GM21526 (cell line): ENCODE measurements around the gene GLCE.
"Not testable (repeated sequence)": the region's sequence is repeated elsewhere in the genome, so short reads cannot be mapped to it uniquely, and the experiment has no call there.

ENCODE experiments used
- ATAC-seq: cut with Tn5 transposase; IDR thresholded peaks from one replicate; pipeline ENCODE4 v1.9.1; 2021; ENCODE audit warnings: moderate library complexity; ENCODE audit not compliant: unreplicated experiment, low FRiP score

GLCE gene

DNA sequence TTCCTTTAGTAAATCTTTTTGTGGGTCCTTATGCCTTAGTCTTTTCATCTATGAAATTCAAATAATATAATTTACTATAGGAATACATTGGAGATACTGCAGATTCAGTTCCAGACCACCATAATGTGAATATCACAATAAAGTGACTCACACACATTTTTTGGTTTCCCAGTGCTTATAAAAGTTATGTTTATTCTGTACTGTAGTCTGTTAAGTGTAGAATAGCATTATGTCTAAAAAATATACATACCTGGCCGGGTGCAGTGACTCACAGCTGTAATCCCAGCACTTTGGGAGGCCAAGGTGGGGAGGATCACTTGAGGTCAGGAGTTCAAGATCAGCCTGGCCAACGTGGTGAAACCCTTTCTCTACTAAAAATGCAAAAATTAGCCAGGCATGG is 84.4 kb downstream of the GLCE start:
- ATAC-seq = no peak

DNA sequence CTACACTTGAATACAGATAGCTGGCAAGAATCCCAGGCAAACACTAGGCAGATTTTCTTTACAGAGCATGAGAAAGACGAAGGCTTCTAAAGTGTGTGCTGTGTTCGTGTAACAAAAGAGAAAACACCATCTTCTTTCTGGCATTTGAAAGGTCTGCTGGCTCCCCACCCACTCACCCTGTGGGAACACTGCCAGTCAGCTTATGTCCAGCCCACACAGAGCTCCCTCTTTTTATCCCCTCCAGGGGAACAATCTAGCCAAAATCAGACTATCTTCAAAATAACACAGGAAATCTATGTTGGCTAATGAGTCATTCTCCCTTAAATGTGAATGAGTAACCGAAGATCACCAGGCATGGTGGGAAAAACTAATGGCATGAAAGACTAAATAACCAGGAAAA is 92.7 kb downstream of the GLCE start:
- ATAC-seq = no peak

DNA sequence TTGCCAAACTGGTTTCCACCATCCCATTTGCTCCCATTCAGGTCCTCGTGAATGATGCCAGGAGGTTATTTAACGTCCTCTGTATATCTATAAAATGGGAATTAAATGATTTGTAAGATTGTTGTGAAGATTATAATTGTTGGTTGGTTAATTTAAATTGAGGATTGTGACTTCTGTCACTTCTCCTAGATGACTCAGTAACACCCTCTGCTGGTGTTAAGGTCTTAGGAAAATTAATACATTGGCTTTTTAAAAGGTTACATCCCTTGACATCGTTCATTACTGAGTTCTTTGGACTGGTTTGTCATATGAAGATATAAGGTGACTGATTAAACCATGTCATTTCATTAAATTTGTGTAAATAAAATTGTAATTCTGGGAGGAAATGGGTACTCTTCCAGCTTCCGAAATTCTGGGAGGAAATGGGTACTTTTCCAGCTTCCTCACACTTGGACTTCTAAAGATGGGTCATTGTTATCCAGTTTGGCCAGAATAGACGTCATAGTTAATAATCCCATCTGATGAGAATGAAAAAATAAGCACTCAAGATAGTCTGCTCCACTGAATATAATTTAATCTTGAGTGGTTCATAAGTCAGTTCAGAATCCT is 105.0 kb downstream of the GLCE start:
- ATAC-seq = no peak

DNA sequence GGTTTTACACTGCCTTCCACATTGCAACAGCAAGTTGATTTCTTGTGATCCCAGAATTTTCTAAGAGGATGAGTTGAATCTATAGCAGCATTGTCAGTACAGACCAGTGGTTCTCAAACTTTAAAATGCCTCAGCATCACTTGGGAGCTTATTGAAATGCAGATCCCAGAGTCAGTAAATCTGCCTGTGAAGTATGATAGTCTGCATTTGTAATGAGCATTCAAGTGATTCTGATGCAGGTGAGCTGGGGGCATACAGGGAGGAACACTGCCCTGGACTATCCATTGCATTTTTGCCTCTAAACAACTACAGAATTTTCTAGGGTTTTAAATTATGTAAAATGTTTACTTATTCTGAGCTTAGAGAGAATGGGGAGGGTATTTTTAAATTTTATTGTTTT is 110.8 kb downstream of the GLCE start:
- ATAC-seq = no peak

DNA sequence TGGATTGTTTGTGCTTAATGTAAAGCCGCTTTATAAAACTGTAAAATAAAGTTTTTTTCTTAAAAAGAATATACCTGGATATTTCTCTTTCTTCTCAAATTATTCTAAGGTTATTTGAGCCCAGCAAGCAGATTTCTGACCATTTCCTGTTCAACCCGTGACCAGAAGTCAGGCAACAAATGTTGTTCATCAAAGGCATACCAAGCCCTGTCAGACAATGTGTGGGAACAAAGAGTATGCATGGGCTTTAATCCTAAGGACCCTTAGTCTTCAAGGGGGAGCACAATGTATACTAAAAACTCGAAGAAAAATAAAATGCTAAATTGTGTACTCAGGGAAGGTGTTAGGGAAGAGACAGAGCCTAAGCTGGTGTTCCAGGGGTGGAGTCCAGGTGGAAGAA is 111.7 kb downstream of the GLCE start:
- ATAC-seq = no peak

DNA sequence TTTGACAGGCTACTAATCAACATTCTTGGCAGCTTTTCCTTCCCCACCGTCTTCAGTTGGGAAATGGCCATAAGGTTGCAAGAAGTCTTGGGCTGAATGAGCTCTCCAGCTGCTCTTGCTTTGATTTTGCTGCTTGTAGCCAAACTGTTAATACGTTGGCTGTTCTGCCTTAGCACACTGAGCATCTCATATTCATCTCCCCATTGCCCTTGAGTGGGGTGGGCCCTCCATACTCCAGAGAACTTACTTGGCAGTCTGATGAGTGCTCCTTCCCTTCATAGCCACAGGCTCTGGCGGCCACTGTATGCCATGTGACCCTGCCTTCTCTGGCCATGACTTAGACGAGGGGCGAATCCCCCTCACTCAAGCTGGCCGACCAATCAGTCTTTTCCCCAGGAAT is 112.5 kb downstream of the GLCE start:
- no peak for ATAC-seq

DNA sequence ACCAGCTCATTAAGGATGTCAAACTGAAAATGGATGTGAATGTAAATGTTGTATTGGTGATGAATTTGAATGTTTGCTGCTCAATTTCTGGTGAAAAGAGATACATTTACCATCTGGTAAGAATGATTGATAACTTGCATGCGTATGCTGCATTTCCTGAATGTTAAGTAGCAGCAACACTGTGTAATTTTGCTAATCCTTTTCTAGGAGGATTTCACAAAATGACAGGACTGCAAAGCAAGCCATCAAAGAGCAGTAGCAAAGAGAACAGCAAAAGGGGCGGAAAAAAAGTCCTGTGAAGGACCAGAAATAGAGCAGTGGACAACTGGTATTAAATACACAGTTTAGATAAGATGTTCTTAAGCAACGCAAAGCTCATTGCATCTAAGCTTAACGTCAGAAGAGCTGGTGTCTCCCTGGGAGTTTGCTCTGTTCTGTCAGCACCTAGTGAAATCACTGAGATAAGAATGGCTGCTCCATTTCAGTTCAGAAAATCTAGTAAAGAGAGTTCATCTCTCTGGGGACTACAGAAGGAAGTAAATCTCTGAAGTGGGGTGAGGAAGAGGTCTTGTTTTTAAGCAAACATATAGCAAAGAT is 114.7 kb downstream of the GLCE start:
- no peak for ATAC-seq

DNA sequence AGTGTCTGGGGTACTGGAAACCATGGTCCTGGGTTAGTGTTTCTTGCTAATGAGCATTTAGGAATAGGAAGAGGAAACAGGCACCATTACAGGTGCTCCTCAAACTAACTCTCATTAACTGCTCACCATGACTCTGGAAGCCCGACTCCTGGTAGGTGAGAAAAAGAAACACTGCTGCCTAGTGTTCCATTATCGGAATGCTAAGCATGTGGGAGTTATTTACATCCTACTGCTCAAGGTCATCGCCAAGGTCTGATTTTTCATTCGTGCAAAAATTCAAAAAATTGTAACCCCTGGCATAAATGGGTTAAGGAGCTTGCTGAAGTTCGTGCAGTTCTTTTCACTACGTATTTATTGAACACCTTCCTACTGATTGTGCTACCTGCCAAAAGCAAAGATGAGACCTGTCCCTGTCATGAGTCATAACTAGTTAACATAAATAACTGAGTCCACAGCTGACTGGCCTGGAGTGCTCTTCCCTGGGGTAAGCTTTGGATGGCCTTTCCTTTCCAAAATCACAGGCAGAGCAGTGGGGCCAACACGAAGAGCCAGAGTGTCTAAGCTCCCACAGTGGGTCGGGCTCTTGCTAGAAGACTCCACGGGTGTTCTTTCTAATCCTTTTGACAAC is 115.6 kb downstream of the GLCE start:
- no peak for ATAC-seq

DNA sequence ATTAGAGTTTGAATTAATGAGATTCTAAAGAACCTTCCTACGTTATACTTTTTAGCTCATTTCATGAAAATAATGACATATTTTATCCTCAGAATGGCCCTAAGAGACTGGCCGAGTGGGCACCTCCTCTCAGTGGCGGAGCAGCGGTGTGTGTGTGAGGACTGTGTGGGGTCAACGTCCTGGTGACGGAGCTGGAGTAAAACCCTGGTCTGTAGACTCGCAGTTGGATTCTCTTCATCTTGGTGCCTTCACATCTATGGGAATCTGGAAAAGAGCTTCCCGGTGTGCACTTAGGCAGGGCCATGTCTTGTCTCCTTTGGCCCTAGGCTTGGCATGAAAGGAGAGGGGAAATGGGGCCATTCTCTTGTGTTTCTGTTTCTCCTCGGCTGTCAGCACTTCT is 116.9 kb downstream of the GLCE start:
- no peak for ATAC-seq

DNA sequence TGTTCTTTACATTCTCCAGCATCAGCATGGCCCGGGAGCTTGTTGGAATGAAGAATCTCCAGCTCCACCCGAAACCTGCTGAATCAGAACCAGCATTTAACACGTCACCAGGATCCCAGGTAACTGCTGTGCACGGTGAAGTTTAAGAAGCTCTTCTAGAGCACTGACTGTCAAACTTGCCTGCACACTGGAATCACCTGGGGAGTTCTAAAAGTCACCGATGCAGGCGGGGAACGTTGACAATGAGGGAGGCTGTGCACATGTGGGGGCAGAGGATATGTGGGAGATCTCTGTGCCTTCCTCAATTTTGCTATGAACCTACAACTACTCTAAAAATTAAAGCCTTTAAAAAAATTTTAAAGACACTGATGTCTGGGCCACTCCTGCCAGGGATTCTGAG is 119.2 kb downstream of the GLCE start:
- ATAC-seq = no peak

DNA sequence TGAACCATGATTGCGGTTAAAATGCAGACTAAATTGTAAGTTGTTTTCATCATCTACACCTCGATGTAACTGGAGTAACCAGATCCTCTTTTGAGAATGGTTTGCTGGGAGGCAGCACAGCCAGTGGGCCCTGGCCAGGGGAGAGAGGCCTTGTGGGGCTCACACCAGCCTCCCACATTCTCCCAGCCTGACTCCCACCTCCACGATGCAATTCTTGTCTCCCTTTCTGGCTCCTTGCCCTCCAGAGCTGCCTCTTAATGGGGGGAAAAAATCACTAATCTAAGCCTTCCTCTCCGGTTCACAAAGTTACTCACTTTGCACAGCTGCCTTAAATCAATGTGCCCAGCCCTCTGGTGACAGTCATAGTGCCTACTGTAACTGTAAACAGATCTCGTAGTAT is 120.3 kb downstream of the GLCE start:
- no peak for ATAC-seq

DNA sequence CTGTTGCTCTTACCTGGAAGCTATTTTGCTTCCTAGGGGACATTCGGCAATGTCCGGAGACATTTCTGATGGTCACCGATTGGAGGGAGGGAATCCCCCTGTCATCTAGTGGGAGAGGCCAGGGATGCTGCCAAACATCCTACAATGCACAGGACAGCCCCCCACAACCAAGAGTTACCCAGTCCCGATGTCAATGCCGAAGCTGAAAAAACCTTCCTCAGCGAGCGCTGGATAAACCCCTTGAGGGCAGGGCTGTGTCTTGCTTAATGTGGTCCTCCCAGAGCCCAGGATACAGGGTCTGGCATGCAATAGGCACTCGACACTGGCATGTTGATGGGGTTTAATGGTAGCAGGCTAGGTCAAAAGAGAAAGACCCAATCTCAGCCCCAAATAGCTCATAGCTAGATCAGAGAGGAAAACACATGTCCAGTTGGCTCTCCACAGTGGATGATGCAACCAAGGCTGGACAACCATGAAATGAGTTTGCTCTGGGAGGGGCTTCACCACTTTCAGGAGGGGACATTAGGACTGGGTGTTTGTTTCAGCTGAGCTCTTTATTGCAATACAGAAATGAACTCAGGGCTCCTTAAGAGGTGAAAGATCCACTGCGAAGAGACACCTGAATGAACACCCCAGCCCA is 121.8 kb downstream of the GLCE start:
- no peak for ATAC-seq

DNA sequence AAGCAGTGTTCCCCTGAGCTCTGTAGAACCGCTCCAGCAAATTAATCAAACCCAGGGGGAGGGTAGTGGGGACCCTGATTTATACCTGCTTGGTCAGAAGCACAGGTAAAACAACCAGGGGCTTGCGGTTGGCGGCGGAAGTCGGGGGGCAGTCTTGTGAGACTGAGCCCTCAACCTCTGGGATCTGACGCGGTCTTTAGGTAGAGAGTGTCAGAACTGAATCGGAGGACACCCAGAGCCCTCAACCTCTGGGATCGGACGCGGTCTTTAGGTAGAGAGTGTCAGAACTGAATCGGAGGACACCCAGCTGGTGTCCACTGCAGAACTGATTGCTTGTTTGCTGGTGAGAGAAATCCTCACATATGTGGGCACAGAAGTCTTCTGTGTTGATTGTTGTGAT is 125.4 kb downstream of the GLCE start:
- no peak for ATAC-seq

DNA sequence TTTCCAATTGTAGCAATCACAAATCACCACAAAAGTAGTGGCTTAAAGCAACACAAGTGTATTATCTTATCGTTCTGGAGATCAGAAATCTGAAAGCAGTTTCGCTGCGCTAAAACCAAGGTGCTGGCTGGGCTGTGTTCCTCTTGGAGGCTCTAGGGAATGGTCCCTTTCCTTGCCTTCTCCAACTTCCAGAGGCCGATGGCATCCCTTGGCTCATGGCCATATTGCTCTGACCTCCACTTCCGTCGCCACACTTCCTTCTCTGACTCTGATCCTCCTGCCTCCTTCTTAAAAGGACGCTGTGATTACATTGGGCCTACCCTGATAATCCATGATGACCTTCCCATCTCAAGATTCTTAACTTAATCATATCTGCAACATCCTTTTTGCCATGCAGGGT is 127.6 kb downstream of the GLCE start:
- no peak for ATAC-seq

DNA sequence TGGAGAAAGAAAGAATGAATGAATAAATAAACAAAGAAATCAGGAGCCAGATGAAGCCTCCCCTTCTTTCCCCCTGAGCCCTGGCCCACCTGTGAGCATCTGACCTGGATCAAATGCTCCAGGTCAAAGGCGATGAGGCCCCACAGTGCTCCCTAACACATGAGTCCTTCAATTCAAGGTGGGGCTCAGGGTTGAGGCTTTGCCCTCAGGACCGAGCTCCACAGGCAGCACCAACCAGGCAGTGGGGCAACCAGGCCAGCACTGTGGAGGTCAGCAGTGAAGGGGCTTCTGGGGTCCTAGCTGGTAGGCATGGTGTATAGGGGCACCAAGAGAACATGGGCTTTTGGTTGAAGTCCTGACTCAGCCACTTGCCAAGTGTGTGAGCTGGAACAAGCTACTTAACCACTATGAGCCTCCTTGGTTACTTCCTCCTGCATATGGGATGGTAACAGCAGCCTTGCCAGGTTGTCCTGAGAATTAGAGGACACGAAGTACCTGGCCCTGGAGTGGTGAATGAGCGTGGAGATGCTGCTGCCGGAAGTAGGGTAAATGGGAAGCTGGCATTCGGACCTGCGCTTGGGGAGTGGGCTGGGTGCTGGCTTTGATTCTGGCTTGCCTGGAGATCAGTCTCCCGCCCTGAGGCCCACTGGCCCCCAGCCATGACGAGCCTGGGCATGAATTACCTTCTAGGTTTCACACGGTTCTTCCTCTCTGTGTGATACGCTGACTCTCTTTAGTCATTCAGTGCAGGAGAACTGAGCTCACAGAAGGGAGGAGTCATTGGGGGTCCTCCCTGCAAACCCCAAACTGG is 128.3 kb downstream of the GLCE start:
- no peak for ATAC-seq

DNA sequence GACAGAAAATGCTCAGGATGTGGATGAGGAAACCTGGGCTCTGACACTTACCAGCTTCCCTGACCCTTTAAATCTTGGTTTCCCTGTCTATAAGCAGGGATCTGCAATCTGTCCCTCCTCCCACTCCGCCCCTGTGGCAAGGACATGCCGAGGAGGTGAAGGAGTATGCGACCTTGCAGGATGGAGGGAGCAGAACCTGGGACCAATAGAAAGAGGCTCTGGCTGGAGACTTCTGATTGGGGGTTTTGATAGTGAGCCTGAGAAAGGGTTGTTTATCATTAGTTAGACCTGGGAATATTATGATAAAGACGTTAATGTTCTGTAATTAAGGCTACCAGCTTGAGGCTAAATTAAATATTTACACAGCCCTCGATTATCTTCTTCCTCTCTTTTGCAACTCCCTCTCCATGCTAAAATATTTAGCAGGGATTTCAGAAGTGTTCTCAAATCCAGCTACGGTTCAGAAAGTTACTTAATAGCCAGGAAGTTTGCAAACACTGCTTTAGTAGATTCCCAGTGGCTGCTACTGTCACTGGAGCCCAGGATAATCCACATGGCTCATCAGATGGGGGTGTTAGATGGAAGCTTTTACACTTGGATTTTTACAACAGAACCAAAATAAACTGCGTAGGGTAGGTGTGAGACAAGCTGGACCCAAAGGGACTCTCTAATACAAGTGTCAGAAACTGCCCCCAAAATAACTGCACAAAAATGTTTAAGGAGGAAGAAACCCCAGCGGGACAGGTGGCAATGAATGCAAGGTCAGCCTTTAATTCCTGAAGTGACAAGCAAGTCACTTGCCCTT is 129.1 kb downstream of the GLCE start:
- no peak for ATAC-seq

DNA sequence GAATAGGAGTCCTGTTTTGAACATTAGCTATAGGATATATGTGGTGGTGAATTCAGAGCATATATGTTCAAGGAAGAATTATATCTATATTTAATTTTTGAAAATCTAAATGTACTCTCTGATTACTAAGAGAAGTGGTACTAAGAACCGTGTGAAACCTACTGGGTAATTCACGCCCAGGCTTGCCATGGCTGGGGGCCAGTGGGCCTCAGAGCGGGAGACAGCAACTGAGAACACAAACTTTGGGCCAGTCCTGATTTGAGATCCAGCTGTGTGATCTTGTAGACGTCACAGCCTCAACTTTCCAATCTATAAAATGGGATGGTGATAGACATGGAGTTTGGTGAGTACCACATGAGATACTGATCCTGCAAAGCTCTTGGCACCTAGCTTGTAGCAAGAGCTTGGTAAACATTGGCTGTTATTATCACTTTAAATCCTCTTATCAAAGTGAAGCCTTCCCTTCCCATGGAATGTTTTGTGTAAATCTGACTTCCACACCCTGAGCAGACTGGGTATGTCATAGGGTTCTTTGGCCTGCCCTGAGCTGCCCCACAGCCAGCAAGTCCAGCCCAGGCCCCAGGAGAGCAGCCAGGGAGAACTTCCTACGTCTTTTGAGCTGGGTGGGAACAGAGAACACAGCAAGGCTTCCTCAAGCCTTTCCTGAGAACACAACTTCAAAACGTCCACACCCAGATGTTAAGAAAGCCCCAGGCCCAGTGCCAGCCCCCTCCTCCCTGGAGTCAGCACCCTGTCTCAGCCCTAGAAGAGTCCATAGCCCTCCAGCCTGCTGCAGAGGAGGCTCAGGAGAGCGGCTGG is 130.1 kb downstream of the GLCE start:
- ATAC-seq = no peak

DNA sequence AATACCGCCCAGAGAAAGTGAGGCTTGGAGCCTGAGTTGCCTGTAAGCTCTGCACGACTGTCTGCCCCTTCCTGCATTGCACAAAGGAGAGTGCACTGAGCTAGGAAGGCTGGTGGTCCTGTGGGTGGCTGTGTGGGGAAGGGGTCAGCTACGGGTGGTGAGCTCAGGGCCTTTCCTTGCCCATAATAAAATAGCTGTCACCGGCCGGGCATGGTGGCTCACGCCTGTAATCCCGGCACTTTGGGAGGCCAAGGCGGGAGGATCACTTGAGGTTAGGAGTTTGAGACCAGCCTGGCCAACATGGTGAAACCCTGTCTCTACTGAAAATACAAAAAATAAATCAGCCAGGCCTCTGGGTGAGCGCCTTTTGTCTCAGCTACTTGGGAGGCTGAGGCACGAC is 131.2 kb downstream of the GLCE start:
- not testable (repeated sequence) for ATAC-seq

DNA sequence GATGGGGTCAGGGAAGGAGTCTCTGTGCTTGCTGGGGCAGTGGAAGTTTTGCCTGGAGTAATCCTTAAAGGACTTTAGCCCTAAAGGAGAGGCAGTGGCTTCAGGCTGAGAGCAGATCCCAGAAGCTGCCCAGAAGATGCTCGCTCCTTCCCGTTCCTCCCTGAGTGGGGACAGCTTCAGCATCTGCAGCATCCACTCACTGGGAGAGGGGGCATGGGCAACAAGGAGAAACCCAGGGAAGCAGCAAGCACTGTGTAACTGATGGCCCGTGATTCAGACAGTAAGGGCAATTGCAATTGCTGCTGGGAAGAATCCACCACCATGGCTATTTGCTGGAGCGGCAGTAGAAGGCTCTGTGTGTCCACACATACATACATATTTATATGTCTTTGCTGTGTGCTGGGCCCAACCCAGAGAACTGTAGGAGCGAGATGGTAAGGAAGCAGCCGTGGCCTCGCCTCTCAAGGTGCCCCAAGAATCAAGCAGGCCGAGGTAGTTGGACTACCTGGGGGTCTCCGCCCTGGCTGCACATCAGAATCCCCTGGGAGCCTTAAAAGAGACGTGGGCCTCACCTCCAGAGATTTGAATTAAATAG is 132.5 kb downstream of the GLCE start:
- no peak for ATAC-seq
